Measurements from ENCODE around the gene URB1. TPM values are rescaled to one million over a fixed set of nuclear protein-coding genes. Genes with fewer than 3 reads are reported as not detected.

URB1 gene
- total RNA-seq, 4 donors from 2014 or later, result 4.4 to 14.9 (median 11.0) TPM

DNA sequence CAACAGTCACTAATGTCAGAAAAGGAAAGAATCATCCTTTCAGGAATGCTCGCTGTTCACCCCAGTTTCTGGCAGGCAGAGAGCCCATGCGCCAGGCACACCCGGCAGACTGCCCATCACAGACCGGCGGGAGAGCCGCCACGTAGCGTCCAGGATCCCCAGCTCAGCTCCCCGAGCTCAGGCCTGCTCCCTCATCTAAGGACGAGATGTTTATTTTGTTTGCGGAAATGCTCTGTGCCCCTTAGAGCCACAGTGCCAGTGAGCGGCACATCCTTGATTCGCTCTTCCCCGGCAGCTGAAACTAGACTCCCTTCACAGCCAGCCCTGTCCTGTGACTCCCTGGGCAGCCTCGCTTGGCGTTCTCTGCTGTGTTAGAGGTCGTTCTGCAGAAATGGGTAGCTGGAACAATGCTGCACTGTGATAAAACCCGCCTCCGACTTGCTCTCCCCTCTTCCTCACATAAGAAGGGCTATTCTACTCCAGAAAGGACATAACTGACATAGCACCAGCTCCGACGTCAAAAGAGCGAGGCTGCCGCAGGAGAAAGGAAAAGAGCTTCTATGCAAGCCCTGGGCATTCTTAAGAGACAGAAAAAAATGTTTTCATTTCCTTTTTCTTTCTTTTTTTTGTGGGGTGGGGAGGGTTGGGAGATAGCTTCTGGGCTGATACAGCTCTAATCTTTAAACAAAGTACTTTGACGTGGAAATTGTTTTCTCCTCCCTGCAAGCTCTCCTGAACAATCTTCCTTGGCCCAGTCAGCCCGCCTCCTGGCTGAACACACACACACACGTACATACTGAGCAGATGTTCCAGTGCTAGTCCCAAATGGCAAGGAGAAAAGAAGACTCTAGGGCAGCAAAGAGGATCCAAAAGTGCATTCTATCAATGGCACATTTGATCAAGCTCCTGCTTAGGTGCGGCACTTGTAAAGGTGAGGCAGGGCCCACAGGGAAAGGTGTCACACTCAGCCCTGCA is 56.9 kb downstream of the URB1 start:
- H3K27me3 ChIP-seq, result no peaks in the 10 kb centered on the region
- DNase-seq, result no peak
- no peak overlapping the region for H3K4me3 ChIP-seq
- H3K36me3 ChIP-seq, result peaks cover 0 to 81% (median 0%) of the 10 kb centered on the region in 3 donors
- TF ChIP-seq POLR2A (IDR thresholded peaks at IDR 0.05), result no peak
- TF ChIP-seq CTCF (IDR thresholded peaks at IDR 0.05), result no peak
- no peaks in the 10 kb centered on the region for H3K9me3 ChIP-seq
- no peak overlapping the region for H3K27ac ChIP-seq
- no peaks in the 10 kb centered on the region for H3K4me1 ChIP-seq

DNA sequence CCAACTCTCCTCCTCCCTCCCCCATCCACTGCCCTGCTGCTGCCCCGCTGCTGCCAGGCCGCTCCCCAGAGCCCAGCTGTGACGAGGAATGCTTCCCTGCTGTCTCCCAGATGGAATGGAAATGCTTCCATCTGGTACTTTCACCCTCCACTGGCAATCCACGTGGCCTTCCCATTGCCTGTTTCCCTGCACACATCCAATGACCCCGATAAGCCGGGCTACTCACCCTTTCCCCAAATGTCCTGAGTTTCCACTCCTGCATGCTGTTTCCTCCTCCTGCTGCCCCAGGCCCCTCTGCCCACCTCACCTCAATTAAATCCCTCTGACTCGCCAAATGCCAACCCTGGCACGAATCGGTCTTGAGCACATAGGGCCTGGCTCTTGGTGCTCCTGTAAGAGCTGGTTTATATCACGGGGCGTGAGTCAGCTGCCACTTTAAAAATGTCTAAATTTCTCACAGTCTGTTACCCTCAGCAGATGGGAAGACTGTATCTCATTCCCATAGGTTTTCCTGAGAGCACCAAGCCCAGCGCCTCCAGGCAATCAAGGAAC is 57.8 kb downstream of the URB1 start:
- TF ChIP-seq POLR2A (IDR thresholded peaks at IDR 0.05) (no peak), CTCF (IDR thresholded peaks at IDR 0.05) (no peak)
- DNase-seq, result no peak
- Histone ChIP-seq H3K9me3 (no peaks in the 10 kb centered on the region), H3K27ac (no peak overlapping the region), H3K4me3 (no peak overlapping the region), H3K4me1 (no peaks in the 10 kb centered on the region), H3K27me3 (no peaks in the 10 kb centered on the region), H3K36me3 (peaks cover 0 to 81% (median 0%) of the 10 kb centered on the region in 3 donors)

DNA sequence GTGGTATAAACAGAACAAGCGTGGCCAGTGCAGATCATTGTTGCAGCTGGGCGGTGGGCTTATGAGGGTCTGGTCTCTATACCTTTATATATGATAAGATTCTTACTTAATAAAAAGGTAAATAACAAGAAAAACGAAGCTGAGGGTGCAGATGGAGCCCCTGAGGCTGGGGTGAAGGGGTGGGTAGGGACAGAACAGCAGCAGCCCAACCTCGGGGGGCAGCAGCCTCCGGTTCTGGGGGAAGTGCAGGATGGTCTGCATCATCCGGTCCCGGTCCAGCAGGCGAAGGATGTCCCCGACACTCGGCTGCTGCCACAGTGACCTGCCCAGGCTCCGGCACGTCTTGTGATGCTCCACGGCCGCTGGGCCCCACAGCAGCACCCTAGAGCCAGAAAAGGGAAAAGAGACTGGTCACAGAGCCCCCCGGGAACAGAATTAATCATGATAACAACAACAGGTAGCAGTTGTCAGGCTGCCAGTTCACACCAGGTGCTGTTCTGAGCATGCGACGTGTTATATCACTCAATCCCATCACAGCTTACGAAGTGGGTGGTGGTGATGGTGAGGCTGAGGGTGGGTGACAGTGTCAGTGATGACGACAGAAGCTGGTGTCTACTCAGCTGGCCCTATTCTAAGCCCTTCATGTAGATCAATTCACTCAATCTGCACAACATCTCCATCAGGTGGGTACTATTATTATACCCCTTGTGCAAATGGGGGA is 58.7 kb downstream of the URB1 start:
- no peaks in the 10 kb centered on the region for H3K9me3 ChIP-seq
- H3K4me3 ChIP-seq, result no peak overlapping the region
- TF ChIP-seq POLR2A (IDR thresholded peaks at IDR 0.05) (no peak), CTCF (IDR thresholded peaks at IDR 0.05) (no peak)
- peaks cover 0 to 73% (median 0%) of the 10 kb centered on the region in 3 donors for H3K36me3 ChIP-seq
- no peaks in the 10 kb centered on the region for H3K27me3 ChIP-seq
- H3K27ac ChIP-seq, result no peak overlapping the region
- no peak for DNase-seq
- no peaks in the 10 kb centered on the region for H3K4me1 ChIP-seq

- no peaks in the 10 kb centered on the region for H3K9me3 ChIP-seq
- H3K4me3 ChIP-seq, result no peak overlapping the region
- H3K27me3 ChIP-seq, result no peaks in the 10 kb centered on the region
- no peak for TF ChIP-seq POLR2A (IDR thresholded peaks at IDR 0.05)
- no peak for TF ChIP-seq CTCF (IDR thresholded peaks at IDR 0.05)
- H3K4me1 ChIP-seq, result no peaks in the 10 kb centered on the region
- DNase-seq, result no peak
- peaks cover 0 to 59% (median 0%) of the 10 kb centered on the region in 3 donors for H3K36me3 ChIP-seq
- no peak overlapping the region for H3K27ac ChIP-seq
These were observed 60.3 kb downstream of the URB1 start for GRCh38 chr21:32332463-32332951.

GRCh38 chr21:32331444-32332305 is 61.1 kb downstream of the URB1 start:
- Histone ChIP-seq H3K9me3 (no peaks in the 10 kb centered on the region), H3K4me3 (no peak overlapping the region), H3K36me3 (peaks cover 0 to 51% (median 0%) of the 10 kb centered on the region in 3 donors), H3K4me1 (no peaks in the 10 kb centered on the region), H3K27ac (no peak overlapping the region), H3K27me3 (no peaks in the 10 kb centered on the region)
- no peak for DNase-seq
- TF ChIP-seq CTCF (IDR thresholded peaks at IDR 0.05), result no peak
- no peak for TF ChIP-seq POLR2A (IDR thresholded peaks at IDR 0.05)

Measured in Peyer's patch (tissue), 4 donors.